NCI-H748 (cell line): Measurements from ENCODE around the gene HOXA6.
A peak's percentile ranks its signal among the peaks of the same experiment; 100 is the strongest.

Source experiments
- DNase-seq: peaks from one replicate; lab custom pipeline; 2025; ENCODE audit not compliant: unreplicated experiment; lab: John Stamatoyannopoulos, UW

The HOXA6 gene

GRCh38 chr7:27163288-27164044 is 15.9 kb upstream of the HOXA6 start:
- no peak for DNase-seq

- DNase-seq, result no peak
These were observed 15.2 kb upstream of the HOXA6 start for GRCh38 chr7:27162561-27163287.

GRCh38 chr7:27161721-27162560 is 14.4 kb upstream of the HOXA6 start:
- DNase-seq, result no peak

GRCh38 chr7:27161214-27161720 is 13.7 kb upstream of the HOXA6 start:
- no peak for DNase-seq

GRCh38 chr7:27160546-27161213 is 13.1 kb upstream of the HOXA6 start:
- DNase-seq, result peak; percentile 85

- DNase-seq, result peak; percentile 19
These were observed 12.6 kb upstream of the HOXA6 start for GRCh38 chr7:27160145-27160545.

- no peak for DNase-seq
These were observed 11.9 kb upstream of the HOXA6 start for GRCh38 chr7:27159266-27160144.

GRCh38 chr7:27158436-27159265 is 11.1 kb upstream of the HOXA6 start:
- no peak for DNase-seq

- DNase-seq, result no peak
These were observed 10.3 kb upstream of the HOXA6 start for GRCh38 chr7:27157702-27158431.

GRCh38 chr7:27156916-27157701 is 9.5 kb upstream of the HOXA6 start:
- no peak for DNase-seq

- DNase-seq, result no peak
These were observed 8.9 kb upstream of the HOXA6 start, which contains the start of gene HOXA7 for GRCh38 chr7:27156508-27156898. TSS of gene HOXA7 (minus strand) at chr7:27156675. CDS start at chr7:27156545, 130 bp downstream.

- no peak for DNase-seq
These were observed 8.4 kb upstream of the HOXA6 start for GRCh38 chr7:27155816-27156507.

GRCh38 chr7:27154901-27155815 is 7.6 kb upstream of the HOXA6 start:
- DNase-seq, result no peak

- no peak for DNase-seq
These were observed 6.8 kb upstream of the HOXA6 start for GRCh38 chr7:27154369-27154768.

GRCh38 chr7:27153526-27153925 is 6.0 kb upstream of the HOXA6 start:
- no peak for DNase-seq
